Thyroid gland (tissue), 4 donors: ENCODE results near the gene ST7L. TPM values are rescaled to one million over a fixed set of nuclear protein-coding genes. Genes with fewer than 3 reads are reported as not detected.

ENCODE experiments used
- DNase-seq, 2 donors: peaks; one replicate each; pipeline ENCODE4 v3.0.0-alpha.2; 2019
- H3K27ac ChIP-seq, 3 donors: fragments of 200-600 bp; sonication (generic); 1 replicate in 2 of 3; 2 replicates in 1 of 3; pipeline ENCODE4 v1.5.1; 2016 to 2019; ENCODE audit warnings: mild to moderate bottlenecking in 1 of 3, moderate library complexity in 1 of 3
- H3K27me3 ChIP-seq: fragments of 200-600 bp; sonication (generic); one replicate; pipeline ENCODE4 v1.5.1; 2019
- H3K36me3 ChIP-seq, 2 donors: fragments of 200-600 bp; sonication (generic); one replicate each; pipeline ENCODE4 v1.5.1; 2016 to 2019
- H3K4me1 ChIP-seq, 2 donors: fragments of 200-600 bp; sonication (generic); one replicate each; pipeline ENCODE4 v1.5.1; 2017 to 2019
- H3K4me3 ChIP-seq, 3 donors: fragments of 200-600 bp; sonication (generic); replicated peaks in 1 of 3; 1 replicate in 2 of 3; 2 replicates in 1 of 3; pipeline ENCODE4 v1.5.1; 2016; ENCODE audit warnings: mild to moderate bottlenecking in 1 of 3
- H3K9me3 ChIP-seq: fragments of 200-600 bp; sonication (generic); one replicate; pipeline ENCODE4 v1.5.1; 2017
- POLR2A ChIP-seq, 2 donors: fragments of 450-650 bp; IDR thresholded peaks; one replicate each; pipeline ENCODE4 v1.6.1; 2017; ENCODE audit warnings: antibody characterized with exemption in 2 of 2, mild to moderate bottlenecking in 2 of 2, moderate library complexity in 1 of 2
- WGBS, 2 donors: methylation state at CpG; one replicate each; pipeline ENCODE4 v1.1.5; 2017; 5-methylcytosine and 5-hydroxymethylcytosine counted together
- intact Hi-C: fragments of 100-400 bp; cut with DNase I; formaldehyde crosslinking; loops from one replicate; pipeline ENCODE4 v1.15.1; 2023
- total RNA-seq, 4 donors: library from RNA; depleted of rRNA; stranded (reverse); fragments of >200 nt; gene quantifications; one replicate each; pipeline ENCODE4 v1.2.3, GENCODE V29; 2016
- TF ChIP-seq, protein P1 (sequence below), 6 experiments: fragments of 200-600 bp in 3 of 6; fragments of 450-650 bp in 3 of 6; sonication (generic) in 3 of 6; IDR thresholded peaks; one replicate each; pipeline ENCODE4 v1.5.1; 2016 to 2019; ENCODE audit warnings: antibody characterized with exemption in 6 of 6, mild to moderate bottlenecking in 2 of 6, inconsistent platforms in 1 of 6, moderate library complexity in 1 of 6

The ST7L gene
- total RNA-seq, 4 donors from 2014 or later: 27.3 to 46.4 (median 44.9) TPM

- TF ChIP-seq, protein P1, sequence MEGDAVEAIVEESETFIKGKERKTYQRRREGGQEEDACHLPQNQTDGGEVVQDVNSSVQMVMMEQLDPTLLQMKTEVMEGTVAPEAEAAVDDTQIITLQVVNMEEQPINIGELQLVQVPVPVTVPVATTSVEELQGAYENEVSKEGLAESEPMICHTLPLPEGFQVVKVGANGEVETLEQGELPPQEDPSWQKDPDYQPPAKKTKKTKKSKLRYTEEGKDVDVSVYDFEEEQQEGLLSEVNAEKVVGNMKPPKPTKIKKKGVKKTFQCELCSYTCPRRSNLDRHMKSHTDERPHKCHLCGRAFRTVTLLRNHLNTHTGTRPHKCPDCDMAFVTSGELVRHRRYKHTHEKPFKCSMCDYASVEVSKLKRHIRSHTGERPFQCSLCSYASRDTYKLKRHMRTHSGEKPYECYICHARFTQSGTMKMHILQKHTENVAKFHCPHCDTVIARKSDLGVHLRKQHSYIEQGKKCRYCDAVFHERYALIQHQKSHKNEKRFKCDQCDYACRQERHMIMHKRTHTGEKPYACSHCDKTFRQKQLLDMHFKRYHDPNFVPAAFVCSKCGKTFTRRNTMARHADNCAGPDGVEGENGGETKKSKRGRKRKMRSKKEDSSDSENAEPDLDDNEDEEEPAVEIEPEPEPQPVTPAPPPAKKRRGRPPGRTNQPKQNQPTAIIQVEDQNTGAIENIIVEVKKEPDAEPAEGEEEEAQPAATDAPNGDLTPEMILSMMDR (IDR thresholded peaks at IDR 0.05): no peak
- TF ChIP-seq POLR2A (IDR thresholded peaks at IDR 0.05): no peak
- no peaks in the 10 kb centered on the region for H3K27me3 ChIP-seq
- H3K4me1 ChIP-seq: no peaks in the 10 kb centered on the region
- H3K4me3 ChIP-seq: no peak overlapping the region
- DNase-seq: no peak
- no peaks in the 10 kb centered on the region for H3K9me3 ChIP-seq
- no peak overlapping the region for H3K27ac ChIP-seq
- intact Hi-C loops: no loop called here
- H3K36me3 ChIP-seq: no peaks in the 10 kb centered on the region
Observed at GRCh38 chr1:112554411-112554810, 64.5 kb downstream of the ST7L start.

GRCh38 chr1:112549590-112549989 is 69.4 kb downstream of the ST7L start:
- 92% methylated on average over 2 of the region's 2 CpGs for WGBS, 2 donors
- intact Hi-C loops: no loop called here
- DNase-seq: no peak

DNA sequence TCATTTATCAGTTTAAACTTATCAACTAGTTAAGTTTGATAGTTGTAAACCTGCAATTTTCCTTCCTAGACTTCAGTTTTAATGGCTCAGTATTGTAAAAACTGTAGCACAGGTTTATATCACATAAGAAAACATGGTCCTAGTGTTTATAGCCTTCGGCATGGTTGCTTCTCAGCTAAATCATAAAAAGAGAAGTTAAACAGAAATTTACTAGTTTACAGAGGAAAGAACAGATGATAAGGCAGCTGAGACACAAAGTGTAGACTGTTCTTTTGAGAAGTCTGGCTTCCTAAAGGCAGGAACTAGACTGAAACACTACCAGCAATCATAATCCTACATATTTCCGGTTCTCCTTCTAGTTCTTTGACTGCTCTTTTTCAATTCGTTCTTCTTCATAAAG is 70.4 kb downstream of the ST7L start:
- Histone ChIP-seq H3K9me3 (no peaks in the 10 kb centered on the region), H3K27me3 (no peaks in the 10 kb centered on the region), H3K27ac (no peak overlapping the region), H3K4me3 (no peak overlapping the region), H3K36me3 (peaks cover 0 to 4% of the 10 kb centered on the region in 2 donors), H3K4me1 (no peaks in the 10 kb centered on the region)
- TF ChIP-seq, protein P1 (IDR thresholded peaks at IDR 0.05): no peak
- TF ChIP-seq POLR2A (IDR thresholded peaks at IDR 0.05): no peak
- 90 to 95% methylated on average over 3 of the region's 3 CpGs for WGBS, 2 donors
- no peak for DNase-seq
- intact Hi-C loops: no loop called here

More at GRCh38 chr1:112549590-112549989, 69.4 kb downstream of the ST7L start:
- Histone ChIP-seq H3K4me3 (no peak overlapping the region), H3K4me1 (no peaks in the 10 kb centered on the region), H3K27me3 (no peaks in the 10 kb centered on the region), H3K27ac (no peak overlapping the region), H3K36me3 (peaks cover 0 to 4% of the 10 kb centered on the region in 2 donors), H3K9me3 (no peaks in the 10 kb centered on the region)
- no peak for TF ChIP-seq POLR2A (IDR thresholded peaks at IDR 0.05)
- TF ChIP-seq, protein P1 (IDR thresholded peaks at IDR 0.05): no peak

GRCh38 chr1:112546076-112546475 is 72.9 kb downstream of the ST7L start:
- H3K27ac ChIP-seq: no peak overlapping the region

DNA sequence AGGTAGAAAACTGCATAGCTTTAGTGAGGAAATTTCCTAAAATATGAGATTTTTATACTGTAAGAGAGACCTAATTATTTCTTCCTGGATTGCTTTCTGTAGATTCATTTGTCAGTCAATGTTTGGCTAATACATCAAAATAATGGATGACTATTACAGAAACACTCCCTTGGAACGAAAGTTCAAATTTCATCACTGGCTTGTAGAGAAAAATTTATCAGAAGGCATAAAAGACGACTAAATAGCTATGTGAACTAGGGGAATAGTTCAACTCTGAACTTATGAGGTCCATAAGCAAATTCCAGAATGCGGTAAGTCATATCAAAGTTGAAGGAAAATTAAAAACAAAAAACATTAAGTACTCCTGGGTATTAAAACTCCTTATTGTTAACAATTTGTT is 74.2 kb downstream of the ST7L start:
- intact Hi-C loops: no loop called here
- Histone ChIP-seq H3K4me3 (no peak overlapping the region), H3K36me3 (peaks cover 0 to 4% of the 10 kb centered on the region in 2 donors)

More at GRCh38 chr1:112546076-112546475, 72.9 kb downstream of the ST7L start:
- 86 to 91% methylated on average over 2 of the region's 2 CpGs for WGBS, 2 donors
- DNase-seq: peak in 1 of 2 donors; percentile 2
- no peaks in the 10 kb centered on the region for H3K9me3 ChIP-seq
- H3K36me3 ChIP-seq: peaks cover 0 to 4% of the 10 kb centered on the region in 2 donors
- TF ChIP-seq, protein P1 (IDR thresholded peaks at IDR 0.05): no peak
- no peak for TF ChIP-seq POLR2A (IDR thresholded peaks at IDR 0.05)
- intact Hi-C loops: no loop called here
- no peaks in the 10 kb centered on the region for H3K27me3 ChIP-seq
- H3K4me3 ChIP-seq: no peak overlapping the region
- H3K4me1 ChIP-seq: no peaks in the 10 kb centered on the region

More for the DNA sequence above, 74.2 kb downstream of the ST7L start:
- Histone ChIP-seq H3K27ac (no peak overlapping the region), H3K27me3 (no peaks in the 10 kb centered on the region), H3K4me1 (no peaks in the 10 kb centered on the region), H3K9me3 (no peaks in the 10 kb centered on the region)
- no peak for DNase-seq
- no peak for TF ChIP-seq POLR2A (IDR thresholded peaks at IDR 0.05)
- TF ChIP-seq, protein P1 (IDR thresholded peaks at IDR 0.05): no peak
- WGBS, 2 donors: 83 to 86% methylated on average over 3 of the region's 3 CpGs
